Measurements from ENCODE around the gene EML4.
"Not testable (repeated sequence)": the region's sequence is repeated elsewhere in the genome, so short reads cannot be mapped to it uniquely, and the experiment has no call there.

GRCh38 chr2:42334865-42335264 lies 165.7 kb downstream of the EML4 start:
- TF ChIP-seq, protein P1, sequence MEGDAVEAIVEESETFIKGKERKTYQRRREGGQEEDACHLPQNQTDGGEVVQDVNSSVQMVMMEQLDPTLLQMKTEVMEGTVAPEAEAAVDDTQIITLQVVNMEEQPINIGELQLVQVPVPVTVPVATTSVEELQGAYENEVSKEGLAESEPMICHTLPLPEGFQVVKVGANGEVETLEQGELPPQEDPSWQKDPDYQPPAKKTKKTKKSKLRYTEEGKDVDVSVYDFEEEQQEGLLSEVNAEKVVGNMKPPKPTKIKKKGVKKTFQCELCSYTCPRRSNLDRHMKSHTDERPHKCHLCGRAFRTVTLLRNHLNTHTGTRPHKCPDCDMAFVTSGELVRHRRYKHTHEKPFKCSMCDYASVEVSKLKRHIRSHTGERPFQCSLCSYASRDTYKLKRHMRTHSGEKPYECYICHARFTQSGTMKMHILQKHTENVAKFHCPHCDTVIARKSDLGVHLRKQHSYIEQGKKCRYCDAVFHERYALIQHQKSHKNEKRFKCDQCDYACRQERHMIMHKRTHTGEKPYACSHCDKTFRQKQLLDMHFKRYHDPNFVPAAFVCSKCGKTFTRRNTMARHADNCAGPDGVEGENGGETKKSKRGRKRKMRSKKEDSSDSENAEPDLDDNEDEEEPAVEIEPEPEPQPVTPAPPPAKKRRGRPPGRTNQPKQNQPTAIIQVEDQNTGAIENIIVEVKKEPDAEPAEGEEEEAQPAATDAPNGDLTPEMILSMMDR (IDR thresholded peaks at IDR 0.05): not testable (repeated sequence)
- TF ChIP-seq POLR2A (IDR thresholded peaks at IDR 0.05; ENCODE audit: low read depth): not testable (repeated sequence)
